Stimulated activated CD4-positive, alpha-beta T cell treated with anti-CD3 and anti-CD28 coated beads, TNF-alpha, amount 100 ng/mL, for 1 hour (primary cell): ENCODE measurements around the gene LRRC45.

Experiments
- DNase-seq, 3 donors: peaks; one replicate each; pipeline ENCODE4 v3.0.0-alpha.2; 2020; ENCODE audit warnings: low read depth in 3 of 3, low spot score in 1 of 3

The LRRC45 gene

DNA sequence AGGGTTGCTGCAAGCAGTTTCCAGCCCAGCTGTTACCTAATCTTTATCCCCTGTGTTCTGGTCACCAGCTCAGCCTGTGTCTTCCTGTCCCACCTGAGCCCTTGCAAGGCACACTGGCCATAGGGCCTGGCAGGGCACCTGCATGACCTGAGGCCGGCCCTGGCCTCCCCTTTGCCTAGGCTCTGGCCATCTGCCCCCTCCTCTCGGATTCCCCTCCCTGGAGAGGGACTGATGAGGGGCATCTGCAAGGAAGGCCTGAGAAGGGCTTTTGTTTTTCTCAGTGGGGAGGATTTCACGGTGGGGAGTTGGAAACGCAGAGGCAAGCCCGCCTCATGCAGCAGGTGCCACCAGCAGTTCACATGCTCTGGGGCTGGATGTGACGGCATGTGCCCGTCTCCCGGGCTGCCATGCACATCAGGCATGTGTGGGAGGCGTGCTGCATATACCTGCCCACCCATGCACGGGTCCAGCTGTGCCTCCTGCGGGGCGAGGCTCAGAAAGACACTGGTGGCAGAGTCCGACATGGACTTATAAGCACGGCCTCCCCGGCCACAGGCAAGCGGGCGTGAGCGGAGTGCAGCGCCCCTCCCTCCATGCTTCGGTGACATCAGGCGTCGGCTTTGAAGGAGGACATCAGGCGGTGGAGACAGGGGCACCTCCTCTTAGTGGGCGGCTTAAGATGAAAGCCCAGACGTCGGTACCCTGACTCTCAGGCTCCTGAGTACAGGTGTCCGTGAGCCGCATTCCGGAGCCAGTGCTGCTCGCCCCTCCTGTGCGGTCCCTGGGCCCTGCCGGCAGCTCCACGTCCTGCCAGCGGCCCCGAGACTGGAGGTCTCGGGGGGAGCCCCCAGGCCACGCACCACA, 29.1 kb upstream of the LRRC45 start:
- DNase-seq: no peak

GRCh38 chr17:81994593-81995462, 28.3 kb upstream of the LRRC45 start:
- no peak for DNase-seq

GRCh38 chr17:81995463-81996231, 27.5 kb upstream of the LRRC45 start:
- no peak for DNase-seq

- DNase-seq: no peak
Observed at GRCh38 chr17:81996232-81996756, 26.8 kb upstream of the LRRC45 start.

DNA sequence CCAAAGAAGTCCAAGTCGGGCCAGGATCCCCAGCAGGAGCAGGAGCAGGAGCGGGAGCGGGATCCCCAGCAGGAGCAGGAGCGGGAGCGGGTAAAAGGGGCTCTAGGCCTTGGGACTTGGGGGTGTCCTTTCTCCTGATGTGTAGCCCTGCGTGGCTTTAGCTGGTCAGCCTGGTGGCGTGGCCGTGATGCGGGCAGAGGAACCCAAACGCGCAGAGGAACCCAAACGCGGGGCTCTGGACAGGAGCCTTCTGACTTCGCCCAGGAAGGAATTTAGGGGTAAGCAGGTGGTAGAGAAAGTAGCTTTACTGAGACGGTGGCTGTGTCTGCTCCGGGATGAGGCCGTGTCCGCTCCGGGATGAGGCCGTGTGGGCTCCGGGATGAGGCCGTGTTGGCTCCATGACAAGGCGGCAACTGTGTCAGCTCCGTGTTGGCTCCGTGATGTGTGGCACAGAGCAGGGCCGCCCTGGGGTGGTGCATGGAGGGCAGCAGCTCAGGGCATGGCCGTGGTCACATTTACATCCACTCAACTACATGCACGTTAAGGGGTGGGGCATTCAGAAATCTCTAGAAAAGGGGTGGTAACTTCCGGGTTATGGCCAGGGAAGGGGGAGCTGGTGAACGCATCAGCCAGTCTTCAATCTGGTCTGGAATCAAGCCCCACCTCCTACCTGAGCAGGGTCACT, 26.2 kb upstream of the LRRC45 start:
- no peak for DNase-seq

DNA sequence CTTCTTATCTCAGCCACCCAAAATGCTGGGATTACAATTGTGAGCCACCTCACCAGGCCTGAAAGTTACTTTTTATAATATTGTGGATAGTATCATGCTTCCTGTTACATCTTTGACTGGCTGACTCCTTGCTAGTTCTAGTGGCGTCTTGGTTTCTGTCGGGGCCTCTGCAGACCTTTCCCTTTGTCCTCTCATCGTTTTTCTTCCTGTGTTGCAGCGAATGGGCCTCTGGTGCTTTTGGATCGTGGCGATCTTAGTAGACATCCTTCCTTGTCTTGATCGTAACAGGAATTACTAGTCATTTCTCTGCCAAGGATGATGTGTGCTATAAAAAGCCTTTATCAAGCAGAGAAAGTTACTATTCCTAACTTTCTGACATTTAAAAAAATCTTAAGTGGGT, 24.9 kb upstream of the LRRC45 start:
- DNase-seq: no peak

DNA sequence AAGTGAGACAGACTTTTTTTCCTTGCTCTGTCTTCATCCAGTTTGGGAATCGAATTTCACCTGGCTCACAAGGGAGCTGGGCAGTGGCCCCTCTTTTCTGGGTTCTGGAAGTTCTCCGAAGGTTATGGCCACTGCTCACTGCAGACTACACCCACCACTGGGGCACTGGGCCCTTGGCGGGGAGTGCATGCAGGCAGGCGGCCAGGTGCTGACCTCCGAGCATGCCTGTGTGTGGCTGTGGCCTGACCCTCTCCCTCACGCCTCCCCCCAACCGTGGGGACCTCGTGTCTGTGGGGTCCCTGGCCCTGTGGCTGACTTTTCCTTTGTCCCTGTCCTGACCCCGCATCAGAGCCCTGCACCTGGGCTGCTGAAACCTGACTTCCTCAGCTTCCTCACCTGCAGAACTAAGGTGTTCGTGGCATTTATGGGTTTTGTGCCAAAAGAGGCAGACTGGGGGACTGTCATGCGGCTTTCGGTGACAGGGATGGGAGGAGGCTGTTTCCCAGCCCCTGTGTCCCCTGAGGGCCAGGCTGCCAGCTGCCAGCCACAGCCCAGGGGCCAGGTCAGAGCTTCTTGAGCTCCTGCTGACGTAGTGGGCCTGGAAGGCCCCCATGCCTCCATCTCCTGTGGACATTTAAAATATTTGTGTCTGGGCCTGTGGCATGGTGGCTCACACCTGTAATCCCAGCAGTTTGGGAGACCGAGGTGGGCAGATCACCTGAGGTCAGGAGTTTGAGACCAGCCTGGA, 24.2 kb upstream of the LRRC45 start:
- no peak for DNase-seq

GRCh38 chr17:81999587-81999975, 23.5 kb upstream of the LRRC45 start:
- DNase-seq: no peak

DNA sequence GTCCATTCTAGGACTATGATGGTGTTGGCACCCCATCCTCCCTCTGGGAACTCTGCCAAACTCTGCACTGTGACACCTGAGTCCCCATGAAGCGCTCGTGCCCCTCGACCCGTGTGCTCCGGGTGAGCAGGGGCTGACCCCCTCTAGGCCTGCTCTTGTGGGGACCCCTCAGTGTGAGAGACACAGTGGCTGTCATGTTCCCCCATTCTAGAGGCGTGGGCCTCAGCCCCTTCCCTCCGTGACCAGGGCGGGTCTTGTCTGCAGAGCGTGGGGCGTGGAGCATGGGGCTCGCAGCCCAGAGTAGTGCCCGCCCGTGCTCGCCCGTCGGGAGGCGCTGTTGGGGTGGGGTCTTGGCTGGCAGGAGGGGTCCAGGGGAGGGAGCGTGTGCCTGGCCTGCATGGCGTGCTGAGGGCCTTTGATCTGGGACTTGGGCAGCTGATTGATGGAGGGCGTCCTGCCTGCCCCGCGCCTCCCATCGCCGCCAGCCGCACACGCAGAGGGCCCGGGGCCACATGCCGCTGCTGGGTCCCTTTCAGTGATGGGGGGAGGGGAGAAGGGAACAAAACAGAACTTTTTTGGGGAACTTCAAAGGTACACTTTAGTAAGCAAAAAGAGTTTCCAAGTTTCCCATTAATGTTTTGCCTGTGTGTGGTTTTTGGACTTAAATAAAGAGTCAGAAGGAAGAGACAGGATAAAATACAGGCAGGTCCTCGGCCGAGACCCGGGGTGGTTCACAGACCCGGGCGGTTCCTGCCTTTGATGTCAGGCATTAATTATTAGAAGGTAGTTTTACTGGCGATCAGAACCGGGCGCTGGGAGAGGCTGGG, 22.9 kb upstream of the LRRC45 start:
- DNase-seq: no peak

DNA sequence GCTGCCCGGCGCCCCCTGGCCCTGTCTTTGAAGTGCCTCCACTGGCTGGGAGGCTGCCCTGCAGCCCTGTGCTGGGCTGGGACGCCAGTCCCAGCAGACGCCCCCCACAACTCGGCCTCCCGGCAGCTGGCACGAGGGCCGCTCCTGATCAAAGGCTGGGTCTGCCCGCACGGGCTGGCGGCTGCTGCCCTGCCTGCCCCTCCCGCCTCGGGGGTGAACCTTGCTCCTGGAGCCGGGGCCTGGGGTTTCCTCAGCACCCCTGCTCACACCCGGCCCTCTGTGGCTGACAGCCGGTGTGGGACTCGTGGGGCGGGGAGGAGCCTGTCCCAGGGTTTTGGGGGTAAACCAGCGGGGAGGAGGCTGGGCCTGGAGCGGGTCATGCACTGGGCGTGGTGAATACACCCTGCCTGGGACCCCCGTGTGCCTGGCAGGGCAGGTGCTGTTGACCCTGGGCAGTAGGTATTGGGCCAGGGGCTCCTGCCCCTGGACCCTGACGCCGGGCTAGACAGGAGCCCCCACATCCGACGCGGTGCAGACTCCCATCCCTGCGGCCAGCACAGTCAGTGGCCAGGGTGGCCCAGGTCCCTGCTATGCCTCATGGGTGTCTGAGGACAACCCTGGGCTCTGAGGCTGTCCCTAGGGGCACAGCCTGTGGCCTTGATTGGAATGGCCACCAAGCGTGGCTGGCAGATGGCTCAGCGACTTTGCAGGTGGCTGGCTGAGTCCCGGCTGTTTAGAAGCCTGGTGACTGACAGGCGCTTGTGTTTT, 22.1 kb upstream of the LRRC45 start:
- no peak for DNase-seq

- no peak for DNase-seq
Observed at GRCh38 chr17:82001571-82002056, 21.5 kb upstream of the LRRC45 start.

DNA sequence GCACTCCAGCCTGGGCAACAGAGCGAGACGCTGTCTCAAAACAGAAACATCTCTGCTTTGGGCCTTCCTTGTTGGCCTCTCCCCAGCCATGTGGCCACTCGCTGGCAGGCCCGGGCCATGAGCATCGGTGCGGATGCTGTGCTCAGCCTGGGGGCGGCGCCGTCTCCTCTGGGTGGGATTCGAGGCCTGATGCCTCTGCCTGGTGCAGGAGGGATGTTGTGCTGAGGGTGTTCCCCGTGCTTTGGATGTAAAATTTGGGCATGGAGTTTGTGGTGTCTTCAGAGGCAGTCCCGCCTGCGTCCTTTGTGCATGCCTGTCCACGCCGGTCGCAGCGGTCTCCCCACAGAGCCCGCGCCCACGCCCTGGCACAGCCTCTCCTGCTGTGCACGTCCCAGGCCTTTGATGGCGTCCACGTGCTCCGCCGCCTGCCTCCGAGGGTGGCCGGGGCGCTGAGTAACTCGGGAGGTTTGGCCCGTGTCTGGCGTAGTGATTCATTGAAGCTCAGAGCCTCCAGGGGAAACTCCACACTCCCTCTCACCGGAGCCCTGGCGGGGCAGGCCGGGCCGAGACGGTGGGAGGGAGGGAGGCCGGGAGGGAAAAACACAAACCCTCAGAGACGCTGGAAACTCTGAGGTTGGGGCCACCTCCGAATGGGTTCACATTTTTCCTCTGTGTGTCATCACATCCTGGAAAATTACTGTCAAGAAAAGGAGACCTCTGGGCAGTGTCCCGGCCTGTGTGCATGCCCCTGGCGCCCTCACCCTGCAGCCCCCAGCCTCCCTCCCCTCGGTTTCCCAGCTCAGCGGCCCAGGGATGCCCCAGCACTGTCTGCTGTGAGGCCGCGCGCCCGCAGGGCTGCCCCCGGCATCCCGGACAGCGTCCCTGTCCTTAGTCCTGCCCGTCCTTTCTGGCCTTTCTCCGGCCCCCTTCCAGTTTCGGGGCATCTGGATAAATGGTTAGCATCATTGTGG, 19.4 kb upstream of the LRRC45 start:
- no peak for DNase-seq

DNA sequence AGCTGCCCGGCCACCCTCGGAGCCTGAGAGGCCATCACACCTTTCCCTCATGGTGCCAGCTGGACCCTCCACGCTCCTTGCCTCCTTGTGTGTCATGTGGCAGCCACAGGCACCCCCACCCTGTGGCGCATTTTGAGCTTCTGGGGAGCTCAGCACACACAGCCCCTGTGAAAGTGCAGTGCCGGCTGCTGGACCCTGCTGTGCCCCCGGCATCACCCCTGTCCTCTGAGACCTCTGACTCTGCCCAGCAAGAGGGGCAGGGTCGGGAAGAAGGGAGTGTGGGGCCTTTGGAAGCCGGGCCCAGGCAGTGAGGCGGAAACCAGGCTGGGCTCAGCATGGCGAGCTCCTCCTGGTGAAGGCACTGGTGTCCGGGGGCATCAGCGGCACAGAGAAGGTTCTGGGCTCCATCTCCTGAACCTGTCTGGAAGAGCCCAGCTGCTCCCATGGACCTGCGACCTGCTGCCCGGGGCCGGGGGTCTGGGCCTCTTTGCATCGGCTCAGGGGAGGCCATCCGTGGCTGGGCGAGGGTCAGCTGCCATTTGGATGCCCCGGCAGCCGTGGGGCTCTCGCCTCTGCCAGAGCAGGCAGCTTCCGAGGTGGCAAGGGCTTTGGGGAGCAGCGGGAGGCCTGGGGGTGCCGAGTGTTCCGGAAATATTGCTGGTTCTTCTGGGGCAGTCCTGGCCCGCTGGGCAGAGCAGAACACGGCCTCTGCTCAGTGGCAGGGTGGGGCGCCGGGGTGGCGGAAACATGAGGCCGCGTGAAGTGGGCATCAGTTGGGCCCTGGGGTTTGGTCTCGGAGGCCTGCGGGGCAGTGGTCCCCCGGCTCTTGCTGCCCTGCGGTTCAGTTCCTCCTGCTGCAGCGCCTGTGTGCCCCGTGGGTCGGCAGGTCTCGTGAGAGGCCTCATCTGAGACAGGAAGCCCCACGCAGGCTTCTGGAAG, 18.3 kb upstream of the LRRC45 start:
- DNase-seq: no peak

- DNase-seq: no peak
Observed at GRCh38 chr17:82005701-82006348, 17.3 kb upstream of the LRRC45 start.

DNA sequence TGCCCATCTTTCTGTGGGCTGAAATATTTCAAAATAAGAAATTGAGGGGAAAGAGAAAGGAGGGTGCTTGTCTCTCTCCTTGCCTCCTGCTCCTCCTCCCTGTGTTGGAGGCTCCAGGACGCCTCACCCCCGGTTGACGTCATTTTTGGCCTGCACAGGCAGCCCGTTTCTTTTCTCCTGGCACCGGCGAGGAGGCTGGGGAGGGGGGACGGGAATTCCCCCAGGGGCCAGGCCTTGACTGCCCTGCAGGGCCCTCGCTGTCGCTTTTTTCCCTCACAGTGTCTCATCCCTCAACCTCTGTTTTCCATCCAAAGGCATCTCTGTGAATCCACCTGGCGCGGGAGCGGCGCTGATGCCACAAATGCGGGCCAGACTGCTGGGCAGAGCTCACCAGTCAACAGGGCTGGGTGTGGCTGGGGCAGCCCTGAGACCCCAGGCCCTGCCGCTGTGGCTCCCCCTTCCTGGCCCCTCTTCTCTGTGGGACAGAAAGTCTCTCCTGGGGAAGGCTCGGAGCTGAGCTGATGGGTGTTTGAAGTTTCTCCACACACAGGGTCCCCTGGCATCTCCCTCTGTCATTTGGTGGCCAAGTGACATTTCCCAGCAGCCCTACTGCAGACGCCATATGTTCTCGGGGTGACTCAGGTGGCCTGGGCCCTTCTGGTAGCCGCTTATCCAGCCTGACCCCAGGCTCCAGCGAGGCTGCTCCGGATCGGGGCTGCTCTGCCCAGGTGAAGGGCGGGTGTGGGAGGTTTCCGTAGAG, 16.5 kb upstream of the LRRC45 start:
- no peak for DNase-seq
